GM18858 (cell line): Measurements from ENCODE around the gene ADGB.

Experiments
- ATAC-seq: cut with Tn5 transposase; IDR thresholded peaks from one replicate; pipeline ENCODE4 v1.9.1; 2021; ENCODE audit not compliant: unreplicated experiment

Gene ADGB

DNA sequence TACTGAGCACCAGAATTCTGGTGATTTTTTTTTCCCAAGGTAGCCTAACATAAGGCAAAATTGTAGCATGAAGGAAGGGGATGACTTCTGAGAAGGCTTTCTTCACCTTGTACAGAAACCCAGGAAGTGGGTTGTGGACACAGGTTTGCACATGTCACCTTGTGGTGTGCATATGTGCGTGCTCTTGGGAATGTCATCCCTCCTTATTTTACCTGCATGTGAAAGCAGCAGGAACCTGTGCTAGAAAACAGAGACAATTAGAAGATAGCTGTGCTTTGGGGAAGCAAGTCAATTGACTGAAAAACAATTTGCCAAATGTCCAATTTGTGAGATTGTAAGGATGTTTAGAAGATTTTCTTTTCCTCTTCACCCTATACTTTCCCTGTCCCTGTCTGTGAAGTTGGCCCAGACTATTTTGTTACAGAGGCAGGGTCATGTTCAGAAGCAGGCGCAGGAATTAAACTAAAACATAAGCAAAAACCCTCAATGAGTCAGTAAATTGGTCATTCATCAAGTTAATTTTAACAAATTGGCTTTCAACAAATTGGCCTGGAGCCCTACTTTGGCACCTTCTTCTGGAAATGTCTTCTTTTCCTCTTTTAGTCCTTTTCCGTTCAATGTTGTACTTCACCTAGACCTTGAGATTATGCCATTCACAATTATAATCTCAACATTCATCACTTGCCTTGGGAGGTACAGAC lies 261.2 kb downstream of the ADGB start:
- no peak for ATAC-seq

DNA sequence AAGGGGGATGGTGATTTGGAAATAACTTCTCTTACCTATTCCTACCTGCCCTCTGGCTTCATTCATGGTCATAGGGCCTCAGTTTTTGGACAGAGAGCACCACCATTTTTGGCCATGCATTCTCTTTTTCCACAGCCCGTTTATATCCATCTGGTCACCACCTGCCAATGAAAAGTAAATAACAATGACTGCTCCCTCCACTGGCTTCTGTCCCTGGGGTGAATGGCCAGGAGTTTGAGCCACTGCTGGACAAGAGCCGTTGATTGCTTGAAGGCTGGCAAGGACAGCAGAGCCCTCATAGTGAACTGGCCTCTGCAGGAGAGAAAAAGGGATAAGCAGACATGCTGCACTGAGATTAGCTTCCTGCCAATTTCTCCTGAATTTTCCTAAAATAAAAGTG lies 261.8 kb downstream of the ADGB start:
- ATAC-seq, result no peak

DNA sequence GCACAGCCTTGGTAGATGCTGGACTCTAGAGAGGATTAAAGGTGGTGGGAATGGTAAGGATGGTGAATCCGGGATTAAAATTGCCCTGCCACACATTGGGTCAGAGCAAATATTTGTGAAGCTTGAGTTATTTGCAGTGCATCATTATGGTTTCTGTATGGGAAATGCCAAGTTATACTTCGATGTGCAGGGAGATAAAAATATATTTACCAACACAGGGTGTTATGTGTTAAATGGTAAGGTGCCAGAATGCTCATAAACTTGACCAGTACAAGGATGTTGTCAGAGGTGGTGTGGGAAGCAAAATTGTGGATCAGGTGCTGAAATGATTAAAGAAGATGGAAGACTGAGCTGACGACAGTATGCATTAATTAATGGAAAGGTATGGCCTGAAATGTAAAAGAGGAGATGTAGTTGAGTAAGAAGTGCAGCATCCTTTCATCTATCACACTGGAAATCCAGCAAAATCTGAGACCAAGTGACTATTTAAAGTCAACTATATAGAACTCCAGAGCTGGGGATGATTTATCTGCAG lies 262.3 kb downstream of the ADGB start:
- ATAC-seq, result no peak

GRCh38 chr6:146861716-146862115 lies 262.9 kb downstream of the ADGB start:
- no peak for ATAC-seq

DNA sequence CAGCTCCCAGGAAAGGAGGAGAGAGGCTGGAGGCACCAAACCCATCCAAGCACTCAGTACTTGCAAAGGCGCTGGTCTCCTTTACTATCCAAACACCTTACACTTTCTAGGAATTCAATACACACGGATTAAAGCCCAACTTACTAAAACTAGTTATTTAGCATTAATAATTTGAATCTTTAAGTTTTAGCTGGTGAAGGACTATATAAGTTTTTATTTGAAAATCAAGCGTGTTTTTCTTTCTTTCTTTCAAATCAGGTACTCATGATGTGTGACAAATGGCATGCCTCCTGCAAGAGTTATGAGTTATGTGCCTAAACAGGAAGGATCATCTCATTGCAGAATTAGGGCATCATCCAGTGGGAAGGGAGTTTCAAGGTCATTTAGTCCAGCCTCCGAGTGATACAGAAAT lies 263.7 kb downstream of the ADGB start:
- no peak for ATAC-seq

GRCh38 chr6:146864300-146864699 lies 265.5 kb downstream of the ADGB start:
- no peak for ATAC-seq

DNA sequence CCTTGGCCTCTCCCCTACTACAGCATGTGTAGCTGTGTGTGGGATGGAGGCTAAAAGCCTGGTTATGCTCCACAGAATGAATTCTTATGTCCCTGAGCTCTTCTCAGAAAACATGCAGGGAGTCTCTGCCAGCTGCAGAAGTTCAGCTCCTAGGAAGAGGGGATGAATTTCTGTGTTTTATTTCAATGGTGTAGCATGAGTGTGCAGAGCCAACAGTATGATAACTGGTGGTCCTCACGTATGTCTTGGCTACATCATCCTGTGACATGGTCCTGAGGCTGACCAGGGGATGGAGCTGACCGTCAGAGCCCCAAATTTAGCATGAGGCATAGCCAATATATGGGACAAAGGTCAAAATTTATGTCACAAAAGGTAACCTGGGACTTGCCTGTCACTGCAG lies 266.1 kb downstream of the ADGB start:
- no peak for ATAC-seq
